HG02870 (cell line): Measurements from ENCODE around the gene APOA4.
"Not testable (repeated sequence)": the region's sequence is repeated elsewhere in the genome, so short reads cannot be mapped to it uniquely, and the experiment has no call there.

Source experiments
- ATAC-seq: cut with Tn5 transposase; IDR thresholded peaks from one replicate; pipeline ENCODE4 v1.9.1; 2021; ENCODE audit warnings: mild to moderate bottlenecking, moderate library complexity; ENCODE audit not compliant: unreplicated experiment

APOA4 gene

GRCh38 chr11:116849486-116849885 is 26.4 kb upstream of the APOA4 start:
- no peak for ATAC-seq

- ATAC-seq: no peak
These were observed 26.0 kb upstream of the APOA4 start for GRCh38 chr11:116849060-116849459.

- no peak for ATAC-seq
These were observed 24.5 kb upstream of the APOA4 start for GRCh38 chr11:116847612-116848011.

- ATAC-seq: no peak
These were observed 21.6 kb upstream of the APOA4 start for GRCh38 chr11:116844722-116845121.

- no peak for ATAC-seq
These were observed 20.6 kb upstream of the APOA4 start for GRCh38 chr11:116843661-116844060.

GRCh38 chr11:116842909-116843308 is 19.8 kb upstream of the APOA4 start:
- ATAC-seq: no peak

- no peak for ATAC-seq
These were observed 19.0 kb upstream of the APOA4 start for GRCh38 chr11:116842117-116842516.

- no peak for ATAC-seq
These were observed 17.7 kb upstream of the APOA4 start for GRCh38 chr11:116840746-116841296.

- no peak for ATAC-seq
These were observed 17.2 kb upstream of the APOA4 start for GRCh38 chr11:116840224-116840745.

GRCh38 chr11:116838321-116839084 is 15.4 kb upstream of the APOA4 start:
- no peak for ATAC-seq

GRCh38 chr11:116837231-116838091 is 14.4 kb upstream of the APOA4 start, which contains the start of gene APOA1:
TSS of gene APOA1 (minus strand) at chr11:116837622. CDS start at chr11:116837387, 235 bp downstream.
- no peak for ATAC-seq

GRCh38 chr11:116836632-116836991 is 13.5 kb upstream of the APOA4 start:
- ATAC-seq: no peak

- ATAC-seq: peak; percentile 63
These were observed 12.9 kb upstream of the APOA4 start for GRCh38 chr11:116835791-116836631.

GRCh38 chr11:116835042-116835772 is 12.1 kb upstream of the APOA4 start:
- ATAC-seq: peak; percentile 14

- not testable (repeated sequence) for ATAC-seq
These were observed 11.5 kb upstream of the APOA4 start for GRCh38 chr11:116834535-116835041.

GRCh38 chr11:116833816-116834534 is 10.9 kb upstream of the APOA4 start:
- ATAC-seq: no peak

GRCh38 chr11:116833491-116833815 is 10.3 kb upstream of the APOA4 start:
- no peak for ATAC-seq

- ATAC-seq: no peak
These were observed 9.5 kb upstream of the APOA4 start for GRCh38 chr11:116832350-116833290.
